HG03039 (cell line): Measurements from ENCODE around the gene KLHL14.
"Not testable (repeated sequence)": the region's sequence is repeated elsewhere in the genome, so short reads cannot be mapped to it uniquely, and the experiment has no call there.

Experiments
- ATAC-seq: cut with Tn5 transposase; IDR thresholded peaks from one replicate; pipeline ENCODE4 v1.9.1; 2021; ENCODE audit warnings: mild to moderate bottlenecking, moderate library complexity; ENCODE audit not compliant: unreplicated experiment

KLHL14 gene

DNA sequence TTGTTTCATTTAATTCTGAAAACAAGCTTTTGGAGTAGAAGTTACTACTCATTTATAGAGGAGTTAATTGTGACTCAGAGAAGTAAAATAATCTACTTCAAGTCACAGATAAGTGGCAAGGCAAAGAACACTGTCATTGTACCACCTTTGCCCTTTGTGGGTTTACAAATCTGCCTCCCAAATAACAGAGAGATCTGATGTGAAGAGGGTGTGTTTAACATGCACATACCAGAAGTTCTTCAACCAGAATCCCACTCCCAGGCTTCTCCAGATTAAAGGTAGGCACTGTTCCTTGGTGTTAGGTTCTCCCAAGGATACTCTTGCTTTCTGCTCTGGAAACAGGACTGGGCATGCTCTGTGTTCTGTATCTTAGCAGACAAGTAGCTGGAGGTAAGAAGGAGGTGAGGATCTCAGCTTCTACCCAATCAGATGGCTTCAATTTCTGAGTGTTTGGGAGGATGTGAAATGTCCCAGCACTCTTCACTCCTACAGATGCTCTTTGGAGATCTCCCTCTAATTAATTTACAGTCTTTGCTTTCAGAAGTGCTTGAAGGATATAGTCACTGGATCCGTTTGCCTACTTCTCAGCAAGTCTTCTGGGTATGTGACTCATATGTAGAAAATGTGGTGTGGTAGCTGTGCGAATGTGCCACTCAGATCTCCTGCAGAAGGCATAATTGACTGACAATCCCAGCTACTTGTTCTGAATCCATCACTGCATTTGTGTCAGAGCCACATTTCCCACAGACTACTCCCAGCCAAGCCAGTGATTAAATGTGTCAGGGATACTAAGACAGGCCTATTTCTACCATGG, 111.1 kb downstream of the KLHL14 start:
- ATAC-seq = no peak

DNA sequence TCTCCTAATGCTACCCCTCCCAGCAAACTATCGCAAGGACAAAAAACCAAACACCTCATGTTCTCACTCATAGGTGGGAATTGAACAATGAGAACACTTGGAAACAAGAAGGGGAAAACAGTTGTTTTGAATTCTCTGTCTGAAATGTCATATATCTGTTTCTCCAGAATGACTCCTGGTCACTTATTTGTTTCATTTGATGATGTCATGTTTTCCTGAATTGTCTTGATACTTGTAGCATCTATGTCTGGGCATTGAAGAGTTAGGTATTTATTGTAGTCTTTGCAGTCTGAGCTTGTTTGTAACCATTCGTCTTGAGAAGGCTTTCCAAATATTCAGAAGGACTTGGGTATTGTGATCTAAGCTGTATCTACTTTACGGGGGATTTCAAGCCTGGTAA, 118.3 kb downstream of the KLHL14 start:
- ATAC-seq = not testable (repeated sequence)

DNA sequence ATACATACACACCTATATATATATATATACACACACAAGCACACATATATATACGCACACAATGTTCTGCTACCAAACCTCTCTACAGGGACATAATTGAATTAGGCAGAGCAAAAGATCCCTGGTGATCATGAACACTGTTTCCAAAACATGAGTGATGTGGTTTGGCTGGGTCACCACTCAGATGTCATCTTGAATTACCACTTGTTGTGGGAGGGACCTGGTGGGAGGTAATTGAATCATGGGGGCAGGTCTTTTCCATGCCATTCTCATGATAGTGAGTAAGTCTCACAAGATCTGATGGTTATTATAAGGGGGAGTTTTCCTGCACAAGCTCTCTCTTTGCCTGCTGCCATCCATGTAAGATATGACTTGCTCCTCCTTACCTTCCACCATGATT, 135.2 kb downstream of the KLHL14 start:
- not testable (repeated sequence) for ATAC-seq

DNA sequence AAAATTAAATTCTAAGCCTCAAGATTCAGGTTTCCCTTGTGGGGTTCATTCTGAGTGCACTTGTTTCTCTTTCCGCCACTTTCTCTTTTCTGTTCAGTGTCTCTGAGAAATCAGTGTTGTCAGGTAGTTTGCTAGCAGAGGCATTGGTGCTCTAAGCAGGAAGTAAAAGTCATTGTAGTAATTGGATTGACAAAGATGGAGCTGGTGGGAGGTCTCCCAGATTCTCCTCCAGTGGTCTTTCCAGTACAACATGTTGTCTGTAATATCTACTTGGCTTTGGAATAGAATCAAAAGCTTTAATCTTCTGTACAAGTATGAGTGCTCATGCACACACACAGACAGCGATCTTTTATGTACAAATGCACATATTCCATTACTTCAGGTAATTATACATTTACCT, 135.6 kb downstream of the KLHL14 start:
- no peak for ATAC-seq

DNA sequence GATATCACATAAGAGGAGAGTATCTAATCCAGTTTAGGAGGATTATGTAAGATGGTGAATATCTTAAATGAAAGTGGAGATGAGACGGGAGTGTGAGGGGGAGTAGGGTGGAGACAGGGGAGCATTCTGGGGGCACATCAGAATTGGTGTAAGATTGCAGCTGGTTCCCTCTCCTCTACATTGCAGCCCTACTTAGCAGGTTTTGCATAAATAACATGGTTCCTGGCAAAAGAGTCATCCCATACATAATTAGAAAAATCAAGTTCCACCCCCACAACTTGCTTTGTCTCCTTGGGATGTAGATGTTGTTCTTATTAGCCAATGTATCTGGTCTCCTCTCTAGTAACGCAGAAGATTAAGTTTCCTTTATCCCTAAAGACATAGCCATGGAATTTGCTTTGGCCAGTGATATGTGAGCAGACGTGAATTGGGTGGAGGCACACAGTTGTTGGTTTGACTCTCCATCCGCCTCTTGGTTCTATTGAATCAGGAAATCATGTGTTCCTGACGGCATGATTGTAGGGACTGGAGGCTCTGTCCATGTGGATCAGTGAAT, 137.9 kb downstream of the KLHL14 start:
- no peak for ATAC-seq

DNA sequence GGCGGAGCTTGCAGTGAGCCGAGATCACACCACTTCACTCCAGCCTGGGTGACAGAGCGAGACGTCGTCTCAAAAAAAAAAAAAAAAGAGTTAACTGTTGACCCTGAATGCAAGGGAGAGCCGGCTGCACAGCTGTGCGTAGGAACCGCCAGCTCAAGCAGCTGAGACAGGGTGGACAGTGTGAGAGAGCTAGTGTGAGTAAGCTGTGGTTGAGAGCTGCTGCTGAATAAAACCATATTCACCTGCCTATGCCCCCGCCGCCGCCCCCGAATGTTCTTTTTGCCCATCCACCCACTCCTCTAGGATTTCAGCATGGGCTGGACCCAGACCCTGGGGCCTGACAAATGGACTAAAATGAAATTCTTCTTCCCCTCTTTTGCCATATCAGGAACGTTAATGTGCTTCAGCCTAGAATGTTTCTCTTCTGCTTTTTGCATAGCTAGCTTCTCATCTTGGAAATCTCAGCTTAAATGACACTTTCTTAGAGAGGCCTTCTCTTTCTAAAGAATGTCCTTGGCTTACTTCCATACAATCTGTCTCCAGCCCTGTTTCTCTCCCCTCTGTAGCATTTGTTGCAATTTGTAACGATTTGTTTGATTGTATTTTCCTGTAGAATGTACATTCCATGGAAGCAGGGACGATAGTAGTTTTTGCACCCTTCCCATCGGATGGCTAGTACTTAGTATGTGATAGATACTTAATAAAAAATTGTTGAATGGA, 142.7 kb downstream of the KLHL14 start:
- ATAC-seq = no peak

DNA sequence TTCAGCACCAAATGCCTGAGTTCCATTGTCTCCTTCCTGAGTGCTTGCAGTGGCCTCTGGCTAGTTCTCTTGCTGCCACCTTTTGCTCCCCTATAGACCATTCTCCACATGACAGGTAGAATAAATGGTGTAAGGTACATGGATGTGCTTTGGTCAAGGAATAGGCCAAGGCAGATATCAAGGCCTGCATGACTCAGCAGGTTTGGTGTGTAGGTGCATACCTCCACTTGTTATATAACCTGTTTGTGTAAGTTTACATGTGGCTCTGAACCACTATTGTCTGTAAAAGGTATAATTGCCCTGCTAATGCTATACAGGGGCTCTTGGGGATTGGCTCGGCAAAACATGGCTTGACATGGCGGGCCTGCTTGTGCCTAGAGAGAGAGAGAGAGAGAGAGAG, 143.5 kb downstream of the KLHL14 start:
- no peak for ATAC-seq

DNA sequence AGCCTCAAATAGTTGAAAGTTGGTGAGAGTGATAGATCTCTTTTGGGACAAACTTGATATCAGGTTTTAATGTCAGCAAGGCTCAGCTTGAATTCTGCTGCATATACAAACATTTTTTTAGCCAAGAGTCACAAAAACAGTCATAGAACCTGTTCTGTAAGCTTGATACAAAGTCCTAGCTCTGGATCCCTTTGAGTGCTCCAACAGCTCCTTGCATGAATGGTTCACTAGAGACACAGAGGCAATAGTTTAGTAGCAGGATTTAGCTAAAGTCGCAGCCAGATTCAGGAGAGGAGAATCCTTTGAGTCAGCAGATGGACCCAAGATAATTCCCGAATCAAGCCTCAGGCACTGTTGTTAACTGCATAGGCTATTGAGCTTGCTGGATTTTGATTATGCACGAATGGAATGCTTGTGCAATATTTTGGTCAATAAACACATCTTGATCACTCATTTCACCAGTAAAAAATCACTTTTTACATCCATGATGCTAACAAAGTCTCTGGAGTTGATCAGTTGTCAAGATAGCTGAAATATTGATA, 148.6 kb downstream of the KLHL14 start:
- no peak for ATAC-seq

DNA sequence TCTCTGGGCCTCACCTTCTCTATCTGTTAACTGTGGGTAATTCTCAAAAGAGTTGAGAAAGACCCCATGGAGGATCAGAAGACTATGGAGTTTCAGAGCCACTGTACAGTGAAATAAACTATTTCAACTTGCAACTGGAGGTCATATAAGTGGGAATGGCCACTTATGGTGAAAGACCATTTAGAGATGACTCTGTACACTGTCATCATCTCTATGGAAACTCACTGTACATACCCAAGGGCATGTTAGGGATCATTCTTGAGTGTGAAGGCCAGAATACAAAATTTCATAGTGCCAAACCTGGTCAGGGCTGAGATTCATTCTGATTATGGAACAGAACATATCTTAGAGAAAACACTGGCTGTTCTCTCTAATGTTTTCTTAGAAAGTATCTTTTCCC, 149.3 kb downstream of the KLHL14 start:
- no peak for ATAC-seq
